Endothelial cell of umbilical vein (primary cell): ENCODE results near the gene TMEM135. TPM values are rescaled to one million over a fixed set of nuclear protein-coding genes. Genes with fewer than 3 reads are reported as not detected.

Experiments used
- BruUV-seq: library from RNA; stranded (reverse); fragments of 400-500 nt; replicated peaks from 2 replicates; lab custom pipeline; 2021; lab: Mats Ljungman, UMichigan
- CTCF ChIA-PET: fragments of 300-600, 350-600 bp; sonication (Branson Sonifier 250); formaldehyde crosslinking; loops from one replicate; lab custom pipeline; 2021; ENCODE audit warnings: antibody characterized with exemption, inconsistent platforms; lab: Charles Lee
- POLR2A ChIA-PET: fragments of 300-600, 350-600 bp; sonication (Branson Sonifier 250); formaldehyde crosslinking; loops from one replicate; lab custom pipeline; 2021; ENCODE audit warnings: antibody characterized with exemption, inconsistent platforms; lab: Charles Lee
- DNase-seq: peaks from one replicate; pipeline ENCODE4 v3.0.0-alpha.2; 2011; ENCODE audit warnings: low read depth, low spot score
- FAIRE-seq: peaks from 2 replicates; lab custom pipeline; 2011; peaks lifted over from hg19 to GRCh38; lab: Jason Lieb, UNC
- H2AFZ ChIP-seq: 2 replicates; pipeline ENCODE4 v1.6.0; 2012; ENCODE audit warnings: low read depth, low read length, control low read depth, inconsistent platforms
- H3K27ac ChIP-seq: 2 replicates; pipeline ENCODE4 v1.5.1; 2011; ENCODE audit warnings: low read depth, mild to moderate bottlenecking, control low read depth, low read length, moderate library complexity; ENCODE audit not compliant: insufficient read depth
- H3K27me3 ChIP-seq, 2 experiments: 2 replicates each; pipeline versions ENCODE4 v1.6.0 to v1.6.1; 2011; ENCODE audit warnings: low read length in 2 of 2, mixed read lengths in 1 of 2; ENCODE audit not compliant: control insufficient read depth in 2 of 2, insufficient read depth in 2 of 2
- H3K36me3 ChIP-seq, 2 experiments: 2 replicates in 1 of 2; 3 replicates in 1 of 2; pipeline ENCODE4 v1.5.1; 2011; ENCODE audit warnings: low read length in 2 of 2, mild to moderate bottlenecking in 1 of 2, moderate library complexity in 1 of 2; ENCODE audit not compliant: control insufficient read depth in 2 of 2, insufficient read depth in 2 of 2; ENCODE audit errors: extremely low read depth in 1 of 2
- H3K4me1 ChIP-seq: 3 replicates; pipeline ENCODE4 v1.5.1; 2011; ENCODE audit warnings: mild to moderate bottlenecking, low read length; ENCODE audit not compliant: control insufficient read depth, insufficient read depth; ENCODE audit errors: extremely low read depth
- H3K4me2 ChIP-seq: 2 replicates; pipeline ENCODE4 v1.6.1; 2011; ENCODE audit warnings: low read length, control low read depth, mixed read lengths; ENCODE audit not compliant: insufficient read depth
- H3K4me3 ChIP-seq, 3 experiments: fragments of 200-600 bp in 1 of 3; sonication (generic), shearing (Covaris generic) in 1 of 3; replicated peaks in 1 of 3; 2 replicates each; pipeline ENCODE4 v1.5.1; 2011 to 2016; ENCODE audit warnings: control low read depth in 3 of 3, low read length in 3 of 3, mild to moderate bottlenecking in 2 of 3, inconsistent platforms in 1 of 3, low read depth in 1 of 3, moderate library complexity in 1 of 3; ENCODE audit not compliant: insufficient read depth in 1 of 3
- H3K79me2 ChIP-seq: 2 replicates; pipeline ENCODE4 v1.6.0; 2012; ENCODE audit warnings: low read length, inconsistent platforms; ENCODE audit not compliant: control insufficient read depth, insufficient read depth
- H3K9ac ChIP-seq: replicated peaks from 2 replicates; pipeline ENCODE3; 2011; ENCODE audit warnings: low read length, control low read depth; ENCODE audit not compliant: insufficient read depth; ENCODE audit errors: extremely low read depth
- H3K9me1 ChIP-seq: replicated peaks from 3 replicates; pipeline ENCODE4 v1.6.0; 2011; ENCODE audit warnings: mild to moderate bottlenecking, low read length; ENCODE audit not compliant: control insufficient read depth, insufficient read depth; ENCODE audit errors: extremely low read depth
- H3K9me3 ChIP-seq: replicated peaks from 2 replicates; pipeline ENCODE4 v1.5.1; 2012; ENCODE audit warnings: low read length, inconsistent platforms; ENCODE audit not compliant: control insufficient read depth, insufficient read depth
- H4K20me1 ChIP-seq: replicated peaks from 2 replicates; pipeline ENCODE3; 2011; ENCODE audit warnings: mild to moderate bottlenecking, low read length; ENCODE audit not compliant: control insufficient read depth, insufficient read depth; ENCODE audit errors: extremely low read depth
- EZH2 ChIP-seq: IDR thresholded peaks from 2 replicates; pipeline ENCODE4 v1.6.1; 2012; ENCODE audit warnings: borderline replicate concordance, low read depth, mild to moderate bottlenecking, moderate library complexity, low read length, inconsistent platforms; ENCODE audit not compliant: severe bottlenecking
- FOS ChIP-seq: IDR thresholded peaks from 2 replicates; pipeline ENCODE4 v1.6.1; 2011; ENCODE audit warnings: mild to moderate bottlenecking, low read length, moderate library complexity, borderline replicate concordance; ENCODE audit not compliant: insufficient read depth
- GATA2 ChIP-seq: IDR thresholded peaks from 2 replicates; pipeline ENCODE4 v1.7.0; 2011; ENCODE audit warnings: low read depth, mild to moderate bottlenecking, moderate library complexity, mixed read lengths, low read length; ENCODE audit not compliant: insufficient read length, insufficient read depth
- JUN ChIP-seq: IDR thresholded peaks from 2 replicates; pipeline ENCODE4 v1.6.1; 2011; ENCODE audit warnings: borderline replicate concordance, low read depth; ENCODE audit not compliant: insufficient read length, insufficient read depth
- MYC ChIP-seq: IDR thresholded peaks from one replicate; pipeline ENCODE4 v1.6.1; 2011; ENCODE audit warnings: mild to moderate bottlenecking, low read depth, low read length
- POLR2A ChIP-seq: IDR thresholded peaks from 2 replicates; pipeline ENCODE4 v1.6.1; 2012; ENCODE audit warnings: low read depth, mild to moderate bottlenecking, control low read depth, low read length
- POLR2AphosphoS5 ChIP-seq: IDR thresholded peaks from 2 replicates; pipeline ENCODE4 v1.6.1; 2012; ENCODE audit warnings: low read depth, mild to moderate bottlenecking, control low read depth, low read length, moderate library complexity; ENCODE audit not compliant: insufficient read depth
- dilution Hi-C: fragments of 300-500 bp; cut with MboI; formaldehyde crosslinking; loops from one replicate; pipeline ENCODE4 v1.15.0; 2019; ENCODE audit warnings: low sequenced_read_pairs; ENCODE audit not compliant: extremely low pct_ligation_motif_present
- intact Hi-C: fragments of 100-400 bp; cut with micrococcal nuclease; formaldehyde crosslinking; loops from one replicate; pipeline ENCODE4 v1.10.0; 2022
- polyA plus RNA-seq, 4 experiments: library from polyadenylated mRNA; depleted of rRNA in 3 of 4; stranded (reverse) in 3 of 4; unstranded in 1 of 4; fragments of >200 nt; gene quantifications; 2 replicates each; pipeline versions ENCODE4 v1.2.1 to v1.2.3, GENCODE V29; 2011 to 2012; ENCODE audit warnings: missing spikeins in 1 of 4
- total RNA-seq: library from RNA; stranded (reverse); gene quantifications from 2 replicates; pipeline ENCODE4 v1.2.3, GENCODE V29; 2021
- TF ChIP-seq, protein P1 (sequence below), 2 donors: IDR thresholded peaks; 1 replicate in 1 of 2; 2 replicates in 1 of 2; pipeline ENCODE4 v1.5.1; 2011; ENCODE audit warnings: low read length in 2 of 2, mild to moderate bottlenecking in 2 of 2, moderate library complexity in 2 of 2, control low read depth in 1 of 2, inconsistent platforms in 1 of 2, low read depth in 1 of 2; ENCODE audit not compliant: insufficient read depth in 1 of 2; ENCODE audit errors: extremely low read depth in 1 of 2
- TF ChIP-seq, protein P2 (sequence below): IDR thresholded peaks from 2 replicates; pipeline ENCODE4 v1.6.1; 2011; ENCODE audit not compliant: insufficient read depth, insufficient read length

TMEM135 gene
- total and polyA plus RNA-seq, 2 donors (not counting 3 experiments of a cell fraction or from before 2014, with no cell fraction given): 12.3 to 33.2 TPM

DNA sequence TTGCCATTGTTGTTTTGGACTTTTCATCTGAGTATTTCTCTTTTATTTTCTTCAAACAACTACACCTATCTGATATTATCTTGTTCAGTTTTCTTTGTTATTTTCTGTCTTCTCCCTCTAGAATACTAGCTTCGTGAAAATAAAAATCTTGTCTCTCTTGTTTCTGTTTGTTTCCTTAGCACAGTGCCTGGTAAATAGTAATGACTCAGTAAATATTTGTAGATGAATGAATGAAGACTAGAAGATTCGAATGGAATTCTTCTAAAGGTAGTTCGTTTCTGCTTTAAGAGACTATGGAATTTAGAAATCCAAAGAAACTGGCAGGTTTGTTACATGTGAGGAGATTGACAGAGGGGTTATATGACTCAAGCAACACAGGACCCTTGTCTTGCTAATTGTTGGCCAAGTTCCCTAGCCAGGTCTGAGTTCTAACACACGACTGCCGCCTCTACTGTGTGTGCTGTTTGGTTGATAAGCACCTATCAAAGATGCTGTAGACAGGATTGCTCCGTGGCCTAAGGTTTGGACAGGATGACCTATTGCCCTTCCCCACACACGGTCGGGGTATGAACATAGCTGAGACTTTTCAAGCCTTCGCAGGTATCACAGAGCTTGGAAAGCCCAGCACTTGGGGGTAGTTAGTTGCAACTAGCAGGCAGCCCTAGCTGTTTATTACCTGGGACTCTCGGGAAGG is 831 bp upstream of the TMEM135 start:
- Histone ChIP-seq H3K9me3 (no peaks in the 10 kb centered on the region), H3K27ac (no peak overlapping the region), H3K4me3 (peak overlapping the region in 2 of 3 experiments; percentile 67 to 70), H3K27me3 (no peaks in the 10 kb centered on the region), H3K4me1 (peaks cover 12% of the 10 kb centered on the region), H3K79me2 (peaks cover 27% of the 10 kb centered on the region), H3K4me2 (peak overlapping the region; percentile 38), H3K9me1 (no peaks in the 10 kb centered on the region), H4K20me1 (no peaks in the 10 kb centered on the region), H3K36me3 (no peaks in the 10 kb centered on the region), H3K9ac (peak overlapping the region; percentile 12), H2AFZ (peak overlapping the region; percentile 69)
- no peak for DNase-seq
- TF ChIP-seq GATA2 (no peak), POLR2A (no peak), POLR2AphosphoS5 (no peak), JUN (no peak), EZH2 (no peak), FOS (no peak), MYC (no peak)
- TF ChIP-seq, protein P1, sequence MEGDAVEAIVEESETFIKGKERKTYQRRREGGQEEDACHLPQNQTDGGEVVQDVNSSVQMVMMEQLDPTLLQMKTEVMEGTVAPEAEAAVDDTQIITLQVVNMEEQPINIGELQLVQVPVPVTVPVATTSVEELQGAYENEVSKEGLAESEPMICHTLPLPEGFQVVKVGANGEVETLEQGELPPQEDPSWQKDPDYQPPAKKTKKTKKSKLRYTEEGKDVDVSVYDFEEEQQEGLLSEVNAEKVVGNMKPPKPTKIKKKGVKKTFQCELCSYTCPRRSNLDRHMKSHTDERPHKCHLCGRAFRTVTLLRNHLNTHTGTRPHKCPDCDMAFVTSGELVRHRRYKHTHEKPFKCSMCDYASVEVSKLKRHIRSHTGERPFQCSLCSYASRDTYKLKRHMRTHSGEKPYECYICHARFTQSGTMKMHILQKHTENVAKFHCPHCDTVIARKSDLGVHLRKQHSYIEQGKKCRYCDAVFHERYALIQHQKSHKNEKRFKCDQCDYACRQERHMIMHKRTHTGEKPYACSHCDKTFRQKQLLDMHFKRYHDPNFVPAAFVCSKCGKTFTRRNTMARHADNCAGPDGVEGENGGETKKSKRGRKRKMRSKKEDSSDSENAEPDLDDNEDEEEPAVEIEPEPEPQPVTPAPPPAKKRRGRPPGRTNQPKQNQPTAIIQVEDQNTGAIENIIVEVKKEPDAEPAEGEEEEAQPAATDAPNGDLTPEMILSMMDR (IDR thresholded peaks at IDR 0.05; ENCODE audit: extremely low read depth in 1 of 2, insufficient read depth in 1 of 2, low read depth in 1 of 2, low read length in 2 of 2): no peak
- TF ChIP-seq, protein P2, sequence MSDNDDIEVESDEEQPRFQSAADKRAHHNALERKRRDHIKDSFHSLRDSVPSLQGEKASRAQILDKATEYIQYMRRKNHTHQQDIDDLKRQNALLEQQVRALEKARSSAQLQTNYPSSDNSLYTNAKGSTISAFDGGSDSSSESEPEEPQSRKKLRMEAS: no peak
- FAIRE-seq: peak; percentile 18
- intact Hi-C loops (loop anchor here (1.0 to 5.0 kb wide), 4 partner anchors 18 to 244 kb away; no protein-coding TSS in a partner anchor), dilution Hi-C loops (no loop called here)
- POLR2A ChIA-PET: no interaction called here
- CTCF ChIA-PET: interaction anchor here (0.7 to 2.0 kb wide), 7 partner anchors 39 to 384 kb away, joined by 3 to 19 read pairs (median 4); partner anchors contain the start of gene FZD4
- BruUV-seq: TSS peak; percentile 73
